Mesothelial cell of epicardium (in vitro differentiated cells): ENCODE measurements around the gene SCYGR4. TPM values are rescaled to one million over a fixed set of nuclear protein-coding genes. Genes with fewer than 3 reads are reported as not detected.
"Not testable (repeated sequence)": the region's sequence is repeated elsewhere in the genome, so short reads cannot be mapped to it uniquely, and the experiment has no call there.

Source experiments
- DNase-seq, 2 experiments: peaks; one replicate each; pipeline ENCODE4 v3.0.0; 2021; ENCODE audit warnings: low spot score in 2 of 2; ENCODE audit not compliant: unreplicated experiment in 2 of 2
- H3K27ac Mint-ChIP-seq: 2 replicates; pipeline ENCODE4 v1.8.0; 2021; ENCODE audit warnings: mixed read lengths
- H3K27me3 Mint-ChIP-seq: 2 replicates; pipeline ENCODE4 v1.8.0; 2021; ENCODE audit warnings: low read depth, mixed read lengths
- H3K36me3 Mint-ChIP-seq: 2 replicates; pipeline ENCODE4 v1.8.0; 2021; ENCODE audit warnings: mixed read lengths
- H3K4me1 Mint-ChIP-seq: 2 replicates; pipeline ENCODE4 v1.8.0; 2021; ENCODE audit warnings: mixed read lengths
- H3K4me3 Mint-ChIP-seq: 2 replicates; pipeline ENCODE4 v1.8.0; 2021; ENCODE audit warnings: mild to moderate bottlenecking, moderate library complexity, mixed read lengths
- H3K9me3 Mint-ChIP-seq: 2 replicates; pipeline ENCODE4 v1.8.0; 2021; ENCODE audit warnings: mixed read lengths
- total RNA-seq: library from RNA; stranded (reverse); gene quantifications from 3 replicates; pipeline ENCODE4 v1.2.1, GENCODE V29; 2021
- TF ChIP-seq, protein P1 (sequence below): fragments of 200-600 bp; sonication (generic); IDR thresholded peaks from one replicate; pipeline ENCODE4 v1.5.0; 2021; ENCODE audit warnings: antibody characterized with exemption; ENCODE audit not compliant: unreplicated experiment

SCYGR4 gene
- total RNA-seq, 1 donor from 2014 or later: not detected

DNA sequence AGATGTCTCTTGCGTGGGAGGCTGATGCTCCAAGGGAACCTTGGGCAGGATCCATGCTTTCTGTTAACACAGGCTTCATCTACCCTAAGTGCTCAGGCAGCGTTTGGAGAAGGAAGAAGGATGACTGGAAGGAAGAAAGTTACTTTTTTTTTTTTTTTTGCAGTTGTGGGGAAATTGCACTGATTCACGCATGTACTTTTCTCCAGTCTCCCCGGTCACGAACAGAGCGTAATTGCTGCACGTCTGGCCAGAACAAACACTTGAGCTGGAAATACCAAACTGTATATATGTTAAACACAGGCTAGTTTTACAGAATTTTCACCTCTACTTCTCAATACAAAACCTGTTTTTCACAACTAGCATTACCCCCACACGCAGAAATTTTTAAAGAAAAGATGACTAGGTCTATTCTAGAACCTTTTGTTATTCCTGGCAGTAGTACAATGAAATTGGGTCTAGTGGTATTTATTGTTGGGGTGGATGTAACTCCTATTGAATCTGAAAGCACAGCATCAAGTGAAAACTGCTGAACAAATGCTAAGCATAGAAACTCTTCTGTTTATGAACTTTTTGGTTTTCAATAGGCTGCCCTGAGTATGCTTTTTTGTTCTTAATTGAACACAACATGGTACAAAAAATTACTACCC lies 40.0 kb downstream of the SCYGR4 start:
- Mint-ChIP-seq H3K27me3 (no peaks in the 10 kb centered on the region), H3K27ac (no peak overlapping the region), H3K9me3 (no peaks in the 10 kb centered on the region), H3K36me3 (no peaks in the 10 kb centered on the region), H3K4me1 (peaks cover 13% of the 10 kb centered on the region), H3K4me3 (no peak overlapping the region)
- TF ChIP-seq, protein P1, sequence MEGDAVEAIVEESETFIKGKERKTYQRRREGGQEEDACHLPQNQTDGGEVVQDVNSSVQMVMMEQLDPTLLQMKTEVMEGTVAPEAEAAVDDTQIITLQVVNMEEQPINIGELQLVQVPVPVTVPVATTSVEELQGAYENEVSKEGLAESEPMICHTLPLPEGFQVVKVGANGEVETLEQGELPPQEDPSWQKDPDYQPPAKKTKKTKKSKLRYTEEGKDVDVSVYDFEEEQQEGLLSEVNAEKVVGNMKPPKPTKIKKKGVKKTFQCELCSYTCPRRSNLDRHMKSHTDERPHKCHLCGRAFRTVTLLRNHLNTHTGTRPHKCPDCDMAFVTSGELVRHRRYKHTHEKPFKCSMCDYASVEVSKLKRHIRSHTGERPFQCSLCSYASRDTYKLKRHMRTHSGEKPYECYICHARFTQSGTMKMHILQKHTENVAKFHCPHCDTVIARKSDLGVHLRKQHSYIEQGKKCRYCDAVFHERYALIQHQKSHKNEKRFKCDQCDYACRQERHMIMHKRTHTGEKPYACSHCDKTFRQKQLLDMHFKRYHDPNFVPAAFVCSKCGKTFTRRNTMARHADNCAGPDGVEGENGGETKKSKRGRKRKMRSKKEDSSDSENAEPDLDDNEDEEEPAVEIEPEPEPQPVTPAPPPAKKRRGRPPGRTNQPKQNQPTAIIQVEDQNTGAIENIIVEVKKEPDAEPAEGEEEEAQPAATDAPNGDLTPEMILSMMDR: no peak
- DNase-seq: no peak

DNA sequence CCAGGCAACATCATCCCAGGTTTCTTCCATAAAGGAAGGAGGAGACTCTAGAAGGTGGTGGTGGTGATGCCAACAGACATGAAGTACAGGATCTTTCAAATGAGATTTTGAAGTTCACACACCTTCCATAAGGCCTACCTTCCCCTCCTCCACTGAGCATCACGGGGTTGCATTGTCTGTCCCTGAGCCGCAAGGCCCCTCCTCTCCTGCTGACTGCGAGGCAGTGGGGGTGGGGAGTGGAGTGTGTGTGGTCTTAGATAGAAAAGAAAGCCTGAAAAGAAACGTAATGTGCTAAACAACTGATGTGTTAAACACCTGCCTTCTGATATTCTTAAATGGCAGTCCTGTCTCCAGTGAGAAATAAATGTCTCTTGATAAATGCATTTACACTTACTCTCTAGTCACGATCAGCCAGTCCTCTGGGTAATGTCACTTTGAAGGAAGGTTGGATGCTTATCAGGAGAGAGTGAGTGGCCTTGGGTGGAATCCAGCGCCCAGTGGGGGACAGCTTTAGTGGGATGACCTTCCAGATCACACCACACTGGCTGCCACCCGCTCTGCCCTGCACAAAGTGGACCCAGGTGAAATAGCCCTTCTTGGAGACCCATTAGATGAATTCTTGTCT lies 43.8 kb downstream of the SCYGR4 start:
- TF ChIP-seq, protein P1: no peak
- Mint-ChIP-seq H3K27me3 (no peaks in the 10 kb centered on the region), H3K4me1 (peaks cover 6% of the 10 kb centered on the region), H3K36me3 (no peaks in the 10 kb centered on the region), H3K4me3 (no peak overlapping the region), H3K9me3 (no peaks in the 10 kb centered on the region), H3K27ac (no peak overlapping the region)
- DNase-seq: no peak

DNA sequence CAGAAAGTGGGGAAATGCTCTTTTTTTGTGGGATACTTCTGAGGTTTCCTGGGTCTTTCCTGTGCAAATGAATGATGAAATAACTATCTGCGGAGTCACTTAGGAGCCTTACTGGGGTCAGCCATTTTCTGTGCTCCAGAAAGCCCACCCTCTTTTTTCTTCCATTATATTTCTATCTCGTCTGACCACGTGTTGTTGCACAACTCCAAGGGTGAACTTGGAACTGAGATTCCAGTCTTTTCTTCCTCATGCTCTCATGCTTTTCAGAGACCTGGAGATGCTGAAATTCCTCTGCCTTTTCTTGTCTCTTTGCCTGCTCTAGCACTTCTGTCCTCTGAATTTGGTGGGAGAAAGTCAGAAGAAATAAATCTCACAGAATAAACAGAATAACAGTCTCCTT lies 44.5 kb downstream of the SCYGR4 start:
- no peaks in the 10 kb centered on the region for H3K9me3 Mint-ChIP-seq
- H3K27me3 Mint-ChIP-seq: no peaks in the 10 kb centered on the region
- no peak for DNase-seq
- H3K36me3 Mint-ChIP-seq: no peaks in the 10 kb centered on the region
- TF ChIP-seq, protein P1: no peak
- peaks cover 6% of the 10 kb centered on the region for H3K4me1 Mint-ChIP-seq
- no peak overlapping the region for H3K27ac Mint-ChIP-seq
- H3K4me3 Mint-ChIP-seq: no peak overlapping the region

DNA sequence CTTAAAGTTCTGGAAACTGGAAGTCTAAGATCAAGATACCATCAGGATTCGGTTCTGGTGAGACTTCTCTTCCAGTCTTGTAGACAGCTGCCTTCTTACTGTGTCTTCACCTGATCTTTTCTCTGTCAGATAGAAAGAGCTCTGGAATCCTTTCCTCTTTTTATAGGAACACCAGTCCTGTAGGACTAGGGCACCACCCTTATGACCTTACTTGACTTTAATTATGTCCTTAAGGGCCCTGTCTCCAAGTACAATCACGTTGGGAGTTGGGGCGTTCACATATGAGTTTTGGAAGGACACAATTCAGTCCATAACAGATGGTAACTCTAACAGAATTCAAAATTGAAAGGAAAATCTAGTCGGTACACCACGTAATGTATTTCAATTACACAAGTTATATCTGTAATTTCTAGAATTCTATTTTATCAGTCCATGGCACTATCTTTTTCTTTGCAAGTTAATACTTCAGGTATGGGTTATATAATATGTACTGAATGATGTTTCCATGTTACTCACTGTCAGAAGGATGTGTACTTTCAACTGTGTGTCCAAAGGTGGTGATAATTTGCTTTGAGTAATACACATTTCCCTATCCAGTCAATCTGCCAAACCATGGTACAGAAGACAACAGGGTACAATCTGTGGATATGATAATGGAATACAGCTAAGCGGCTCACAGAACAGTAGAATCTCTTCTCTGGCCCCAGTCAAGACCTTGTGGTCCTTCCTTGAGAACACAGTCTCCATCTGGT lies 48.1 kb downstream of the SCYGR4 start:
- Mint-ChIP-seq H3K27ac (no peak overlapping the region), H3K4me3 (no peak overlapping the region), H3K36me3 (no peaks in the 10 kb centered on the region), H3K9me3 (no peaks in the 10 kb centered on the region), H3K4me1 (peaks cover 6% of the 10 kb centered on the region), H3K27me3 (no peaks in the 10 kb centered on the region)
- TF ChIP-seq, protein P1: no peak
- no peak for DNase-seq

DNA sequence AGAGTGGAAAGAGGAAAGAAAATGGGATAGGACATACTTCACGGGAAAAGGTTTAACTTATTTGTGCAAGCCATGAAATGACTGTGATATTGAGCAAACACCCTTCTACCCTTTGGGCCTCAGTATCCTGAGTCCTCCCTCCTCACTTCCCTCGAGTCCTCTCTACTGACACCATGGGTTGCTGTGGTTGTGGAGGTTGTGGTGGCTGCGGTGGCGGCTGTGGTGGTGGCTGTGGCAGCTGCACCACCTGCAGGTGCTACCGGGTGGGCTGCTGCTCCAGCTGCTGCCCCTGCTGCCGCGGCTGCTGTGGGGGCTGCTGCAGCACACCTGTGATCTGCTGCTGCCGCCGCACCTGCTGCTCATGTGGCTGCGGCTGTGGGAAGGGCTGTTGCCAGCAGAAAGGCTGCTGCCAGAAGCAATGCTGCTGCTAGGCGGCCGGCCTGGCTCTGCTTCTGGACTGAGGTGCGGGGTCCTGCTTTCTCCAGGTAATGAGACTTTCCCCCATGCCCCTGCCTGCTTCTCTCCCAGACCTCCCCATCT lies 49.4 kb downstream of the SCYGR4 start, which contains the start of gene SCYGR5:
Gene SCYGR5, plus strand, starts transcription at position 174 of the 540 bp plus-strand sequence. Its CDS starts 0 bp downstream, at position 174.
- not testable (repeated sequence) for H3K4me1 Mint-ChIP-seq, H3K27me3 Mint-ChIP-seq, H3K4me3 Mint-ChIP-seq, H3K36me3 Mint-ChIP-seq, DNase-seq, H3K9me3 Mint-ChIP-seq, H3K27ac Mint-ChIP-seq

Other genes starting within 250 kb of the SCYGR4 start
- gene TM4SF20, start 238.2 kb upstream of the SCYGR4 start, total RNA-seq: not detected in 3 replicates
- not detected in 3 replicates for gene SCYGR1, start 229.5 kb upstream of the SCYGR4 start, total RNA-seq
- gene AGFG1, start 145.3 kb upstream of the SCYGR4 start, total RNA-seq: 59.3 to 62.5 TPM (median 60.9 TPM) in 3 replicates
- gene SCYGR2, start 18.6 kb upstream of the SCYGR4 start, total RNA-seq: not detected in 3 replicates
- gene SCYGR3, start 2.7 kb upstream of the SCYGR4 start, total RNA-seq: not detected in 3 replicates
- gene SCYGR5, start 49.3 kb downstream of the SCYGR4 start, total RNA-seq: not detected in 3 replicates
- 11.3 to 11.9 TPM (median 11.4 TPM) in 3 replicates for gene SLC19A3, start 100.5 kb downstream of the SCYGR4 start, total RNA-seq
- not detected in 3 replicates for gene SCYGR6, start 107.3 kb downstream of the SCYGR4 start, total RNA-seq
- gene SCYGR7, start 110.8 kb downstream of the SCYGR4 start, total RNA-seq: not detected in 3 replicates
- not detected in 3 replicates for gene SCYGR8, start 128.4 kb downstream of the SCYGR4 start, total RNA-seq
- 0.36 TPM in 1 of 3 replicates, not detected in the others for gene CCL20, start 196.3 kb downstream of the SCYGR4 start, total RNA-seq